Heart right ventricle (tissue), 16 donors: ENCODE measurements around the gene CCDC186. TPM values are rescaled to one million over a fixed set of nuclear protein-coding genes. Genes with fewer than 3 reads are reported as not detected.

Experiments
- ATAC-seq, 8 donors: fragments of 200-7000 bp; cut with Tn5 transposase; one replicate each; pipeline ENCODE4 v1.9.1; 2020; ENCODE audit warnings: mild to moderate bottlenecking in 8 of 8, moderate library complexity in 8 of 8, moderate number of reproducible peaks in 1 of 8
- DNase-seq, 2 donors: peaks; one replicate each; pipeline ENCODE4 v3.0.0-alpha.2; 2020
- H3K27ac ChIP-seq, 10 donors: fragments of 200-600 bp; sonication (generic) in 2 of 10; one replicate each; pipeline versions ENCODE4 v1.5.0 to v1.8.0; 2020 to 2022; ENCODE audit warnings: mild to moderate bottlenecking in 3 of 10
- H3K27me3 ChIP-seq, 7 donors: fragments of 200-600 bp; one replicate each; pipeline ENCODE4 v1.8.0; 2021 to 2022; ENCODE audit warnings: mild to moderate bottlenecking in 2 of 7
- H3K36me3 ChIP-seq, 9 donors: fragments of 200-600 bp; sonication (generic) in 1 of 9; one replicate each; pipeline versions ENCODE4 v1.5.0 to v1.8.0; 2020 to 2022; ENCODE audit warnings: mild to moderate bottlenecking in 2 of 9
- H3K4me1 ChIP-seq, 9 donors: fragments of 200-600 bp; sonication (generic) in 1 of 9; one replicate each; pipeline versions ENCODE4 v1.5.0 to v1.8.0; 2020 to 2022; ENCODE audit warnings: mild to moderate bottlenecking in 4 of 9
- H3K4me3 ChIP-seq, 10 donors: fragments of 200-600 bp; sonication (generic) in 2 of 10; one replicate each; pipeline versions ENCODE4 v1.5.0 to v1.8.0; 2020 to 2022; ENCODE audit warnings: mild to moderate bottlenecking in 7 of 10, moderate library complexity in 2 of 10
- H3K9me3 ChIP-seq, 11 donors: fragments of 200-600 bp in 10 of 11; sonication (generic) in 2 of 11; one replicate each; pipeline versions ENCODE4 v1.5.0 to v1.8.0; 2013 to 2022; ENCODE audit warnings: mild to moderate bottlenecking in 2 of 11, control low read depth in 1 of 11, moderate library complexity in 1 of 11
- WGBS, 2 donors: extraction: QIAGEN DNeasy Blood & Tissue Kit; methylation state at CpG; one replicate each; pipeline ENCODE4 v1.1.7; 2013; ENCODE audit warnings: inconsistent platforms in 1 of 2; 5-methylcytosine and 5-hydroxymethylcytosine counted together
- intact Hi-C, 10 donors: fragments of 100-400 bp; cut with DNase I; formaldehyde crosslinking; loops; one replicate each; pipeline versions ENCODE4 v1.11.1 to v1.14.2; 2022
- polyA plus RNA-seq, 2 donors: library from polyadenylated mRNA; stranded (reverse); fragments of 200-250 nt; gene quantifications; one replicate each; pipeline ENCODE4 v1.2.3, GENCODE V29; 2013
- total RNA-seq, 10 donors: library from RNA; stranded (reverse); fragmentation: NEBNext Ultra II Directional in 3 of 10; extraction: Animal tissue kit (Norgen Biotek cat#: 25700) in 3 of 10; gene quantifications; one replicate each; pipeline versions ENCODE4 v1.2.1 to v1.2.4, GENCODE V29; 2021 to 2023
- TF ChIP-seq, protein P1 (sequence below), 9 donors: fragments of 200-600 bp; sonication (generic) in 2 of 9; IDR thresholded peaks; one replicate each; pipeline versions ENCODE4 v1.5.0 to v1.8.0; 2021 to 2022; ENCODE audit warnings: antibody characterized with exemption in 9 of 9, mild to moderate bottlenecking in 5 of 9, moderate library complexity in 1 of 9
- donor health status: Arrhythmogenic right ventricular cardiomyopathy.
- donor health status: ischemic (EF 13 %, LVEDD 7.1; RV severe dilation, severe dysfunction).
- donor health status: healthy with polysubstance abuse.
- donor health status: DM: no; HTN: yes; CAD: no.
- donor health status: DM: no; HTN: no; CAD: no.
- donor health status: ischemic (EF 25% LVEDD 6.9; RV normal size, moderate dysfunction).
- donor health status: ischemic (EF 25% LVEDD 5.7; RV mildly dilated, moderate dysfunction).
- donor health status: healthy.
- donor health status: DM: yes; HTN: yes; CAD: no.
- donor health status: Ischemic cardiomyopathy.
- donor health status: ischemic (EF 35%, LVEDD 5.7; RV mildly dilated, moderate dysfunction).
- donor health status: nonischemic (EF 11% LVEDD 7.7; RV severe dilation, severe dysfunction).
- donor health status: DM: yes; HTN: yes; CAD: no.
- donor health status: PGD.
- donor health status: ischemic (EF 29% LVEDD 5.4; RV normal size, mild dysfunction).
- donor health status: nonischemic (EF 23%, LVEDD 6.1; RV moderate dilation, normal function).

Gene CCDC186
- total and polyA plus RNA-seq, 12 donors = 3.4 to 28.9 (median 19.0) TPM

DNA sequence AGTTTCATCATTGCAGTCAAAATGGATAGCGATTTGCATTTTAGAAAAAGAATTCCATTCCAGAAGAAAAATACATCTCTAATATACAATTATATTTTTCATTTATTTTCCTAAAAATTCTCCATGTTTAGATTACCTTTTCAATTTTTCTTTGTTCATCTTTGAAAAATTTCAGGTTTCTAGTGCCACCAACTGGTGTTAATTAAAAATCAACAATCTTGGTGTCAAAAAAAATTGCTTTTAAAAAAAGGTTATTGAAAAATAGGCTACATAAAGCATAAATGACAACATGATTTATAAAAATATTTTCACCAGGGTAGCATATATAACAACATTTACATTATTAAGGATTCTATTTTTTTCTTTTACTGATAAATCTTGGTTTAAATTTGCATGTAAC is 53.0 kb downstream of the CCDC186 start:
- H3K4me1 ChIP-seq = no peaks in the 10 kb centered on the region
- H3K27ac ChIP-seq = no peak overlapping the region
- WGBS, 2 donors = 97 to 99% methylated on average over 1 of the region's 1 CpG
- TF ChIP-seq, protein P1, sequence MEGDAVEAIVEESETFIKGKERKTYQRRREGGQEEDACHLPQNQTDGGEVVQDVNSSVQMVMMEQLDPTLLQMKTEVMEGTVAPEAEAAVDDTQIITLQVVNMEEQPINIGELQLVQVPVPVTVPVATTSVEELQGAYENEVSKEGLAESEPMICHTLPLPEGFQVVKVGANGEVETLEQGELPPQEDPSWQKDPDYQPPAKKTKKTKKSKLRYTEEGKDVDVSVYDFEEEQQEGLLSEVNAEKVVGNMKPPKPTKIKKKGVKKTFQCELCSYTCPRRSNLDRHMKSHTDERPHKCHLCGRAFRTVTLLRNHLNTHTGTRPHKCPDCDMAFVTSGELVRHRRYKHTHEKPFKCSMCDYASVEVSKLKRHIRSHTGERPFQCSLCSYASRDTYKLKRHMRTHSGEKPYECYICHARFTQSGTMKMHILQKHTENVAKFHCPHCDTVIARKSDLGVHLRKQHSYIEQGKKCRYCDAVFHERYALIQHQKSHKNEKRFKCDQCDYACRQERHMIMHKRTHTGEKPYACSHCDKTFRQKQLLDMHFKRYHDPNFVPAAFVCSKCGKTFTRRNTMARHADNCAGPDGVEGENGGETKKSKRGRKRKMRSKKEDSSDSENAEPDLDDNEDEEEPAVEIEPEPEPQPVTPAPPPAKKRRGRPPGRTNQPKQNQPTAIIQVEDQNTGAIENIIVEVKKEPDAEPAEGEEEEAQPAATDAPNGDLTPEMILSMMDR (IDR thresholded peaks at IDR 0.05) = peak in 2 of 9 donors; percentile 14 to 26
- H3K27me3 ChIP-seq = no peaks in the 10 kb centered on the region
- H3K36me3 ChIP-seq = peaks cover 0 to 49% (median 18%) of the 10 kb centered on the region in 9 donors
- intact Hi-C loops = no loop called here
- no peak for ATAC-seq
- no peak overlapping the region for H3K4me3 ChIP-seq
- no peak for DNase-seq
- no peaks in the 10 kb centered on the region for H3K9me3 ChIP-seq

DNA sequence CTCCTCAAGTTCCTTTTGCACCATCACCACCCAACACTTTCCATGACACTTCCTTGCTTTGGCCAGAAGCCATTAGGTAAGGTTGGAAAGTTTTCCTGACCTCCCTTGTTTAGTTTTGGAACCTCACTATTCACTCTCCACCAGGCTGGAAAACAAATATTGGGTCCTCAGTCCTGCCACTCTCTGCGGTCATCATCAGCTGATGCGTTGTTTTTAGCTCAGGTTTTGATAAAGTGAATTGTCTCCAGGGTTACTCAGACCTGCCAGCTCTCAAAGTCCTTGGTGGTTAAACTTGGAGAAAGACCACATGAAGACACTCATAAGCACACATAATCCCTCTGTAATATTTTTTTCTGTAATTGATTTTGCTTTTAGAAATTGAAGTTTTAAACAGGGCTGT is 55.5 kb downstream of the CCDC186 start:
- ATAC-seq = peak in 6 of 8 donors; percentile 17 to 79 (median 54)

GRCh38 chr10:114117728-114118127 is 56.3 kb downstream of the CCDC186 start:
- H3K27ac ChIP-seq = no peak overlapping the region
- WGBS, 2 donors = 78 to 81% methylated on average over 2 of the region's 2 CpGs
- H3K27me3 ChIP-seq = no peaks in the 10 kb centered on the region
- no peaks in the 10 kb centered on the region for H3K9me3 ChIP-seq
- no peaks in the 10 kb centered on the region for H3K4me1 ChIP-seq
- no peak for DNase-seq
- intact Hi-C loops = no loop called here
- H3K4me3 ChIP-seq = peak overlapping the region in 1 of 10 donors; percentile 28
- H3K36me3 ChIP-seq = peaks cover 0 to 16% (median 0%) of the 10 kb centered on the region in 9 donors
- TF ChIP-seq, protein P1 (IDR thresholded peaks at IDR 0.05) = no peak
- peak in 1 of 8 donors; percentile 55 for ATAC-seq

More for the DNA sequence above, 55.5 kb downstream of the CCDC186 start:
- 46 to 63% methylated on average over 2 of the region's 2 CpGs for WGBS, 2 donors
- TF ChIP-seq, protein P1 (IDR thresholded peaks at IDR 0.05) = no peak
- intact Hi-C loops = no loop called here
- H3K4me3 ChIP-seq = peak overlapping the region in 1 of 10 donors; percentile 28
- no peaks in the 10 kb centered on the region for H3K4me1 ChIP-seq
- no peaks in the 10 kb centered on the region for H3K9me3 ChIP-seq
- DNase-seq = no peak
- peaks cover 0 to 24% (median 3%) of the 10 kb centered on the region in 9 donors for H3K36me3 ChIP-seq
- H3K27ac ChIP-seq = peak overlapping the region in 1 of 10 donors; percentile 29
- no peaks in the 10 kb centered on the region for H3K27me3 ChIP-seq

DNA sequence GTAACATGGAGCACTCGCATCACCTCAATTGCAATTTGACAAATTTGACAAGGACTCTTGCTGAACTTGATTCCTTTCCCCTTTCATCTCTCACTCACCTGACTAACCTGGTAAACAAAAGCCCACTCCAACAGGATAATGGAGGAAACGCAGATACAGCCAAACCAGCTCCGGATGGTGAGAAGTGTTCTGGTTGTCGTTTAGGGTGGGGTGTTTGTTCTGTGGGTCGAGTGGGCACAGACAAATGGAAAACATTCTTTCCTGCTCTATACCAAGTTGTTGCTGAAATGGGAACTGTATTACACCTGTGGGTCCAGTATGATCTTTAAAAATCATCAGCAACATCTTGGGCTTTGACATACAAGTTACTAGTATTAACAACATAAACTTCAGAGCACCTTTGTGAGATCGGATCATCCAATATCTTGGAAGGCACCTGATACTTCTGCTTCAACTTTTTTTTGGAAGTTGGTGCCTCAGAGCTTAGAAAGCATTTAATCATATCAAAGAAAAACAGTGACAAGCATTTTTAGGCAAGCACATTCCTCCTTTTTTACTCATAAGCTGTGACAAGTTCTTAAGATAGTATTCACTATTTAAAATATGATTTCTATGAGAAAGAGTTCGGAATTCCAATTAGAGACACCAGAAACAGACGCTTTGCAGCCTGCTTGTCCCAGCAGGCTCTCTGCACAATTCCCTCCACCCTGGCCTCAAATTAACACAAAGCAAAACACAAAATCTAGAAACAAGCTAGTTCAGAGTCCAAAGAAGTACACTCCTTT is 58.1 kb downstream of the CCDC186 start:
- DNase-seq = no peak
- 65 to 73% methylated on average over 8 of the region's 8 CpGs for WGBS, 2 donors
- H3K9me3 ChIP-seq = no peaks in the 10 kb centered on the region
- peaks cover 0 to 6% (median 0%) of the 10 kb centered on the region in 9 donors for H3K36me3 ChIP-seq
- no peak overlapping the region for H3K4me3 ChIP-seq
- H3K27ac ChIP-seq = no peak overlapping the region
- intact Hi-C loops = no loop called here
- no peak for ATAC-seq
- H3K27me3 ChIP-seq = no peaks in the 10 kb centered on the region
- no peaks in the 10 kb centered on the region for H3K4me1 ChIP-seq
- TF ChIP-seq, protein P1 (IDR thresholded peaks at IDR 0.05) = no peak
